GM21367 (cell line): ENCODE results near the gene LSAMP.

ENCODE experiments used
- ATAC-seq: cut with Tn5 transposase; IDR thresholded peaks from one replicate; pipeline ENCODE4 v1.9.1; 2021; ENCODE audit not compliant: unreplicated experiment

LSAMP gene

GRCh38 chr3:115980709-115981108 lies 464.6 kb downstream of the LSAMP start:
- no peak for ATAC-seq

- no peak for ATAC-seq
These were observed 467.4 kb downstream of the LSAMP start for GRCh38 chr3:115977866-115978265.

GRCh38 chr3:115975796-115976195 lies 469.5 kb downstream of the LSAMP start:
- ATAC-seq: no peak

GRCh38 chr3:115975353-115975752 lies 469.9 kb downstream of the LSAMP start:
- peak; percentile 67 for ATAC-seq

- no peak for ATAC-seq
These were observed 470.3 kb downstream of the LSAMP start for GRCh38 chr3:115974940-115975339.

- no peak for ATAC-seq
These were observed 476.4 kb downstream of the LSAMP start for GRCh38 chr3:115968871-115969270.

GRCh38 chr3:115961380-115961779 lies 483.9 kb downstream of the LSAMP start:
- ATAC-seq: no peak

- no peak for ATAC-seq
These were observed 484.5 kb downstream of the LSAMP start for GRCh38 chr3:115960799-115961198.

GRCh38 chr3:115958526-115958925 lies 486.8 kb downstream of the LSAMP start:
- no peak for ATAC-seq

- ATAC-seq: no peak
These were observed 498.0 kb downstream of the LSAMP start for GRCh38 chr3:115947325-115947724.

GRCh38 chr3:115943579-115943978 lies 501.7 kb downstream of the LSAMP start:
- peak; percentile 71 for ATAC-seq

GRCh38 chr3:115937054-115937453 lies 508.2 kb downstream of the LSAMP start:
- no peak for ATAC-seq

- peak; percentile 64 for ATAC-seq
These were observed 512.5 kb downstream of the LSAMP start for GRCh38 chr3:115932807-115933206.

- no peak for ATAC-seq
These were observed 513.7 kb downstream of the LSAMP start for GRCh38 chr3:115931581-115931980.

GRCh38 chr3:115930922-115931321 lies 514.4 kb downstream of the LSAMP start:
- ATAC-seq: no peak

GRCh38 chr3:115930168-115930567 lies 515.1 kb downstream of the LSAMP start:
- no peak for ATAC-seq

GRCh38 chr3:115928376-115928775 lies 516.9 kb downstream of the LSAMP start:
- ATAC-seq: no peak

- ATAC-seq: no peak
These were observed 518.1 kb downstream of the LSAMP start for GRCh38 chr3:115927197-115927596.

- ATAC-seq: no peak
These were observed 522.5 kb downstream of the LSAMP start for GRCh38 chr3:115922681-115923347.

- no peak for ATAC-seq
These were observed 523.6 kb downstream of the LSAMP start for GRCh38 chr3:115921711-115922110.

GRCh38 chr3:115918900-115919299 lies 526.4 kb downstream of the LSAMP start:
- no peak for ATAC-seq

- no peak for ATAC-seq
These were observed 528.4 kb downstream of the LSAMP start for GRCh38 chr3:115916866-115917265.

GRCh38 chr3:115915061-115915460 lies 530.2 kb downstream of the LSAMP start:
- ATAC-seq: no peak
